Raji (cell line): ENCODE results near the gene GPR161.

Source experiments
- POLR2A ChIP-seq: IDR thresholded peaks from 2 replicates; pipeline ENCODE4 v1.6.1; 2011; ENCODE audit warnings: low read depth, low read length, control low read depth; ENCODE audit not compliant: insufficient read depth

Gene GPR161

GRCh38 chr1:168157638-168158037 lies 20.9 kb upstream of the GPR161 start:
- no peak for TF ChIP-seq POLR2A

GRCh38 chr1:168155910-168156309 lies 19.2 kb upstream of the GPR161 start:
- TF ChIP-seq POLR2A = no peak

GRCh38 chr1:168151935-168152334 lies 15.2 kb upstream of the GPR161 start:
- TF ChIP-seq POLR2A = no peak

- TF ChIP-seq POLR2A = no peak
Observed at GRCh38 chr1:168150283-168150682, 13.6 kb upstream of the GPR161 start.

GRCh38 chr1:168148916-168149315 lies 12.2 kb upstream of the GPR161 start:
- TF ChIP-seq POLR2A = no peak

GRCh38 chr1:168146626-168147025 lies 9.9 kb upstream of the GPR161 start:
- TF ChIP-seq POLR2A = no peak

GRCh38 chr1:168146160-168146539 lies 9.4 kb upstream of the GPR161 start:
- no peak for TF ChIP-seq POLR2A

- TF ChIP-seq POLR2A = no peak
Observed at GRCh38 chr1:168145184-168146159, 8.7 kb upstream of the GPR161 start.

- TF ChIP-seq POLR2A = no peak
Observed at GRCh38 chr1:168141871-168142385, 5.2 kb upstream of the GPR161 start.

- TF ChIP-seq POLR2A = no peak
Observed at GRCh38 chr1:168139070-168139469, 2.3 kb upstream of the GPR161 start.

GRCh38 chr1:168138134-168138533 lies 1.4 kb upstream of the GPR161 start:
- no peak for TF ChIP-seq POLR2A

GRCh38 chr1:168137515-168137821 lies 738 bp upstream of the GPR161 start:
- TF ChIP-seq POLR2A = no peak

- no peak for TF ChIP-seq POLR2A
Observed at GRCh38 chr1:168135921-168136708, 615 bp downstream of the GPR161 start.

GRCh38 chr1:168135116-168135920 lies 1.4 kb downstream of the GPR161 start:
- no peak for TF ChIP-seq POLR2A

- TF ChIP-seq POLR2A = no peak
Observed at GRCh38 chr1:168134642-168135041, 2.1 kb downstream of the GPR161 start.
